Aorta (tissue), 5 donors: ENCODE measurements around the gene UBE2H. TPM values are rescaled to one million over a fixed set of nuclear protein-coding genes. Genes with fewer than 3 reads are reported as not detected.
A peak's percentile ranks its signal among the peaks of the same experiment; 100 is the strongest.
"Not testable (repeated sequence)": the region's sequence is repeated elsewhere in the genome, so short reads cannot be mapped to it uniquely, and the experiment has no call there.

ENCODE experiments used
- ATAC-seq: fragments of 200-7000 bp; cut with Tn5 transposase; one replicate; pipeline ENCODE4 v1.9.1; 2022; ENCODE audit warnings: moderate library complexity; ENCODE audit not compliant: low FRiP score
- DNase-seq, 2 donors: peaks; one replicate each; pipeline ENCODE4 v3.0.0-alpha.2; 2020
- H3K27ac ChIP-seq, 2 donors: one replicate each; pipeline ENCODE4 v1.5.1; 2013; ENCODE audit warnings: low read length in 2 of 2, mild to moderate bottlenecking in 2 of 2, moderate library complexity in 2 of 2, control low read depth in 1 of 2, inconsistent platforms in 1 of 2, low read depth in 1 of 2
- H3K27me3 ChIP-seq, 2 donors: one replicate each; pipeline ENCODE4 v1.6.1; 2013; ENCODE audit warnings: control low read depth in 1 of 2, low read length in 1 of 2, mild to moderate bottlenecking in 1 of 2, moderate library complexity in 1 of 2; ENCODE audit not compliant: insufficient read depth in 2 of 2, control insufficient read depth in 1 of 2
- H3K36me3 ChIP-seq, 2 donors: one replicate each; pipeline ENCODE4 v1.6.1; 2013; ENCODE audit warnings: control low read depth in 1 of 2, low read length in 1 of 2, mild to moderate bottlenecking in 1 of 2; ENCODE audit not compliant: insufficient read depth in 2 of 2, control insufficient read depth in 1 of 2
- H3K4me1 ChIP-seq, 2 donors: one replicate each; pipeline ENCODE4 v1.6.1; 2013; ENCODE audit warnings: low read length in 2 of 2, control low read depth in 1 of 2, mild to moderate bottlenecking in 1 of 2, moderate library complexity in 1 of 2; ENCODE audit not compliant: insufficient read depth in 2 of 2, control insufficient read depth in 1 of 2
- H3K4me3 ChIP-seq, 2 donors: one replicate each; pipeline ENCODE4 v1.5.1; 2013; ENCODE audit warnings: low read length in 2 of 2, control low read depth in 1 of 2, mild to moderate bottlenecking in 1 of 2
- H3K9me3 ChIP-seq: one replicate; pipeline ENCODE4 v1.6.1; 2013; ENCODE audit warnings: mild to moderate bottlenecking, low read length; ENCODE audit not compliant: control insufficient read depth
- WGBS, 2 donors: extraction: QIAGEN DNeasy Blood & Tissue Kit; methylation state at CpG; one replicate each; pipeline ENCODE4 v1.1.7; 2013; 5-methylcytosine and 5-hydroxymethylcytosine counted together
- intact Hi-C, 2 donors: fragments of 100-400 bp; cut with DNase I; formaldehyde crosslinking; loops; one replicate each; pipeline versions ENCODE4 v1.14.2 to v1.15.0; 2022
- polyA plus RNA-seq, 2 donors: library from polyadenylated mRNA; stranded (reverse); fragments of 200-250 nt; gene quantifications; one replicate each; pipeline ENCODE4 v1.2.3, GENCODE V29; 2013
- total RNA-seq, 2 donors: library from RNA; stranded (reverse); fragmentation: NEBNext Ultra II Directional; extraction: Animal tissue kit (Norgen Biotek cat#: 25700); gene quantifications; one replicate each; pipeline ENCODE4 v1.2.1, GENCODE V29; 2021
- donor health status: healthy with polysubstance abuse.
- donor health status: Bipolar disorder and iron deficiency.
- donor health status: DM: no; HTN: no; CAD: no.
- donor health status: DM: no; HTN: no; CAD: no.
- donor health status: DM: yes; HTN: yes; CAD: no.

Gene UBE2H
- total and polyA plus RNA-seq, 4 donors: 52.3 to 173 (median 99.6) TPM

- H3K27me3 ChIP-seq: no peaks in the 10 kb centered on the region
- ATAC-seq (no peak), DNase-seq (peak in 1 of 2 donors; percentile 61)
- no peak overlapping the region for H3K4me3 ChIP-seq
- H3K9me3 ChIP-seq: no peaks in the 10 kb centered on the region
- intact Hi-C loops: no loop called here
- H3K4me1 ChIP-seq: no peaks in the 10 kb centered on the region
- 87 to 89% methylated on average over 9 of the region's 9 CpGs for WGBS, 2 donors
- H3K36me3 ChIP-seq: no peaks in the 10 kb centered on the region
- no peak overlapping the region for H3K27ac ChIP-seq
Observed at GRCh38 chr7:129796186-129796775, 156.5 kb downstream of the UBE2H start.

- ATAC-seq, intact Hi-C loops, H3K4me3 ChIP-seq, H3K4me1 ChIP-seq, H3K36me3 ChIP-seq, H3K9me3 ChIP-seq, H3K27me3 ChIP-seq, H3K27ac ChIP-seq: not testable (repeated sequence)
- peak in 1 of 2 donors; percentile 37 for DNase-seq
- 89 to 90% methylated on average over 9 of the region's 9 CpGs for WGBS, 2 donors
Observed at GRCh38 chr7:129794461-129794860, 158.3 kb downstream of the UBE2H start.

DNA sequence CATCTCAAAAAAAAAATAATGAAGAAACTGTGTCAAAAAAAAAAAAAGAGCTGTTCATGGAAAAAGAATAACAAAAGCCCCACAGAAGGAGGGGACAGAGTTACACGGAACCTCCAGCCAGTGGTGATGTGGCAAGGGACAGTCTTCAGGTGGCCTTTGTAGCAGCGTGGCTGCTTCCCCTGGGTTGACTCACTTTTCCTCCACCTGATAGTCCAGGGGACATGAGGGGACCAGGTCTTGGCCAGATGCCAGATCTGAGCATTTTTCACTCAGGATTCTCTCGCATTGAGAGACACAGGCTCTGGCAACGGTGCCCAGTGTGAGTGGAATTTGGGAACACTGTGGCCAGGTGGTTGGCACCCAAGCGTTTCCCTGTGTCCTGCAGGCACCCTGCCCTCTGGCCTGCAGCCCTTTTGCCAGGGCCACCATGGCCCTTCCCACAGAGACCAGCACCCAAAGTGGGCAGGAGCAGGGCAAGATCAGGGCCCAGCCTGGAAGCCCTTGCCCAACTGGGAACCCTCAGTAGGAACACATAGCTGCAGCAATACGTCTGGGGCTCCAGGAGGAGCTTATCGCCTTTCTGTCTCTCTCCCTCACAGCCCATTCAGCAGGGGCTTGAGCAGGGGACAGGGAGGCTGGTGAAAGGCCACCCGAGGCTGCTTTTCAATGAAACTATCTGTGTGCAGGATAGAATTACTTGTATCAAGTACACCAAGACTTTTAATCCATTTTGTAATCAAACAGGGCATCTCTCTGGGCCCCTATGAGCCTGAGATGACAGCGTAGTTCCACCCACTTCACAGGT lies 159.1 kb downstream of the UBE2H start:
- 76 to 77% methylated on average over 9 of the region's 9 CpGs for WGBS, 2 donors
- H3K27ac ChIP-seq: no peak overlapping the region
- no peaks in the 10 kb centered on the region for H3K27me3 ChIP-seq
- H3K4me3 ChIP-seq: no peak overlapping the region
- no peaks in the 10 kb centered on the region for H3K9me3 ChIP-seq
- H3K4me1 ChIP-seq: no peaks in the 10 kb centered on the region
- DNase-seq (peak in 1 of 2 donors; percentile 51), ATAC-seq (no peak)
- intact Hi-C loops: no loop called here
- no peaks in the 10 kb centered on the region for H3K36me3 ChIP-seq

- 81 to 82% methylated on average over 9 of the region's 9 CpGs for WGBS, 2 donors
- no peak overlapping the region for H3K4me3 ChIP-seq
- no peaks in the 10 kb centered on the region for H3K4me1 ChIP-seq
- H3K36me3 ChIP-seq: no peaks in the 10 kb centered on the region
- DNase-seq: peak in 1 of 2 donors; percentile 54
- H3K27me3 ChIP-seq: no peaks in the 10 kb centered on the region
- no peaks in the 10 kb centered on the region for H3K9me3 ChIP-seq
- no peak for ATAC-seq
- intact Hi-C loops: no loop called here
- no peak overlapping the region for H3K27ac ChIP-seq
Observed at GRCh38 chr7:129792721-129793120, 160.0 kb downstream of the UBE2H start.

DNA sequence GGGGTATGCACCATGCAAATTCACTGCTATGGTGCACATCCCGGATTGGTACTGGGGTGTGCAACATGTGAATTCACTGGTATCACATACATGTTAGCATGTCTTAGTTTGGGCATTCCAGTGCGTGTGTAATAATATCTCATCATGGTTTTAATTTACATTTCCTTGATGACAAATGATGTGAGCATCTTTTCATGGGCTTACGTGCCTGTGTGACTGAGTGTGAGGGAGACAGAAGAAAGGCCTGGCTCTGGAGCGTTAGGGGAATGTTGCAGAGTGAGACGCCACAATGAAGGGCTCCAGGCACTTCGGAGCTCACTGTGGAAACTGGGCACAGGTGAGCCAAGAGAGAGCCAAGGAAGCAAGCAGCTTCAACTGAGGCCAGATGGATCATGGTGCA lies 162.6 kb downstream of the UBE2H start:
- Histone ChIP-seq H3K27me3 (no peaks in the 10 kb centered on the region), H3K36me3 (no peaks in the 10 kb centered on the region), H3K4me3 (no peak overlapping the region), H3K9me3 (no peaks in the 10 kb centered on the region), H3K27ac (no peak overlapping the region), H3K4me1 (no peaks in the 10 kb centered on the region)
- DNase-seq (no peak), ATAC-seq (no peak)
- 76 to 80% methylated on average over 6 of the region's 6 CpGs for WGBS, 2 donors
- intact Hi-C loops: no loop called here

GRCh38 chr7:129789652-129790051 lies 163.1 kb downstream of the UBE2H start:
- Histone ChIP-seq H3K4me1 (no peaks in the 10 kb centered on the region), H3K4me3 (no peak overlapping the region), H3K27me3 (no peaks in the 10 kb centered on the region), H3K27ac (no peak overlapping the region), H3K36me3 (no peaks in the 10 kb centered on the region), H3K9me3 (no peaks in the 10 kb centered on the region)
- no peak for ATAC-seq
- intact Hi-C loops: no loop called here
- no peak for DNase-seq
- WGBS, 2 donors: 47 to 64% methylated on average over 1 of the region's 1 CpG

DNA sequence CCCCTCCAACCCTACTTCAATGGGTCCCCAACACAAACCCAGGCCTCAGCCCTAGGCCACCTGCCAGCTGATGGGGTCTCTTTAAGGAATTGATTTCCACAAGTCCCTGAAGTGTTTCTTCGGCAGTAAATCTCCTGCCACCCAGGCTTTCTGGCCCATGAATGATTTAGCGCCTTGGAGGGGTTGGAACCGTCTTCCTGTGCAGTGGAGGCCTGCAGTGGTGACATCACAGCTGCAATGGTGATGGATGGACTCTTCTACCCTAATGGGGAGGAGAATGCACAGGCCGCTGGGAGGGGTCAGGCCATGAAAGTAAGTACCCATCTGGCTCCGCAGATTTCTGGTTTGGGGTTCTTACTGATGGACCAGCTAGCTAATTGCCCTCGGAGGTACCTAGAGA lies 163.8 kb downstream of the UBE2H start:
- WGBS, 2 donors: 93 to 94% methylated on average over 6 of the region's 6 CpGs
- DNase-seq: no peak

DNA sequence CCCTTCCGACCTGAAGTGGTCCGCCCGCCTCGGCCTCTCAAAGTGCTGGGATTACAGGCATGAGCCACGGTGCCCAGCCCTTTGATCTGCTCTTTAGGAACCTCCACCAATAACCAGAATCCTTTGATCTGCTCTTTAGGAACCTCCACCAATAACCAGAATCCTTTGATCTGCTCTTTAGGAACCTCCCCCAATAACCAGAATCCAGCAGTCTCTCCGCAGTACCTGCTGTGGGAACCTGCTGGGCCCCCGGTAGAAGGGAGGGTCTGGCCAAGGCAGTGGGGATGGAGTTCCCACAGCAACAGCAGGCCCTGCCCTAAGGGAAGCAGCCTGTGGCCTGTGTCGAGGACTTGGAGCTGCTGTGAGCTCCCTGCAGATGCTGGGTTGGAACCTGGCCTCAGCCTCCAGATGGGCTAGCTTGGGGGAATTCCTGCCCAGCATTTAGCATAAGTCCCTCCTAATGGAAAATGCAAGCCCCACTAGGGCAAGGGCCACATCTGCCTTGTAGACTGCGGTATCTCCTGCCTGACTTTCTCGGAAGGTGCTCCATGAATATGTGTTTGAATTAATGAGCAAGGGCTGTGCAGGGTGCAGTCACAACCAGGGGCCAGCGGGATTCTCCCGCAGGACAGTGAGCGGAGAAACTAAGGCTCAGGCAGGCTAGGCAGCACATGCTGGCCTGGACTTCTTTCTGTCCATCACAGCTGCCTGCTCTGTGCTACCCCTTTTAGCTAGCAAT lies 165.8 kb downstream of the UBE2H start:
- H3K9me3 ChIP-seq: no peaks in the 10 kb centered on the region
- no peaks in the 10 kb centered on the region for H3K27me3 ChIP-seq
- no peak overlapping the region for H3K4me3 ChIP-seq
- no peak for DNase-seq
- H3K4me1 ChIP-seq: no peaks in the 10 kb centered on the region
- 74 to 76% methylated on average over 13 of the region's 13 CpGs for WGBS, 2 donors
- no peaks in the 10 kb centered on the region for H3K36me3 ChIP-seq
- no peak for ATAC-seq
- intact Hi-C loops: no loop called here
- no peak overlapping the region for H3K27ac ChIP-seq

More for the DNA sequence above, 163.8 kb downstream of the UBE2H start:
- H3K27ac ChIP-seq: no peak overlapping the region
- no peaks in the 10 kb centered on the region for H3K9me3 ChIP-seq
- H3K27me3 ChIP-seq: no peaks in the 10 kb centered on the region
- intact Hi-C loops: no loop called here
- no peak for ATAC-seq
- H3K36me3 ChIP-seq: no peaks in the 10 kb centered on the region
- H3K4me3 ChIP-seq: no peak overlapping the region
- no peaks in the 10 kb centered on the region for H3K4me1 ChIP-seq
